Fibroblast of lung (primary cell): Measurements from ENCODE around the gene TTF2. TPM values are rescaled to one million over a fixed set of nuclear protein-coding genes. Genes with fewer than 3 reads are reported as not detected.
A peak's percentile ranks its signal among the peaks of the same experiment; 100 is the strongest.

ENCODE experiments used
- DNase-seq, 2 donors: peaks; one replicate each; pipeline versions ENCODE4 v3.0.0 to v3.0.0-alpha.2; 2010; ENCODE audit warnings: low read depth in 2 of 2
- H2AFZ ChIP-seq: 2 replicates; pipeline ENCODE4 v1.5.1; 2012; ENCODE audit warnings: low read length, control low read depth, inconsistent platforms
- H3K27ac ChIP-seq: 2 replicates; pipeline ENCODE4 v1.5.1; 2011; ENCODE audit warnings: low read length, control low read depth; ENCODE audit not compliant: insufficient read depth
- H3K27me3 ChIP-seq: 2 replicates; pipeline ENCODE4 v1.5.1; 2011; ENCODE audit warnings: mild to moderate bottlenecking, low read length; ENCODE audit not compliant: control insufficient read depth, insufficient read depth
- H3K36me3 ChIP-seq: 2 replicates; pipeline ENCODE4 v1.5.1; 2011; ENCODE audit warnings: low read length; ENCODE audit not compliant: control insufficient read depth, insufficient read depth
- H3K4me1 ChIP-seq: 2 replicates; pipeline ENCODE4 v1.5.1; 2011; ENCODE audit warnings: low read length; ENCODE audit not compliant: control insufficient read depth, insufficient read depth; ENCODE audit errors: extremely low read depth
- H3K4me2 ChIP-seq: 2 replicates; pipeline ENCODE4 v1.5.1; 2011; ENCODE audit warnings: low read length, control low read depth; ENCODE audit not compliant: insufficient read depth; ENCODE audit errors: extremely low read depth
- H3K4me3 ChIP-seq, 4 experiments: fragments of 200-600 bp in 1 of 4; sonication (generic) in 1 of 4; replicated peaks in 1 of 4; 2 replicates each; pipeline ENCODE4 v1.5.1; 2011 to 2016; ENCODE audit warnings: low read length in 4 of 4, low read depth in 3 of 4, mild to moderate bottlenecking in 3 of 4, control low read depth in 2 of 4, inconsistent platforms in 1 of 4, mixed read lengths in 1 of 4; ENCODE audit not compliant: insufficient read depth in 1 of 4; ENCODE audit errors: control extremely low read depth in 1 of 4
- H3K79me2 ChIP-seq: 2 replicates; pipeline ENCODE4 v1.5.1; 2012; ENCODE audit warnings: mild to moderate bottlenecking, low read length, inconsistent platforms; ENCODE audit not compliant: control insufficient read depth, insufficient read depth
- H3K9ac ChIP-seq: 2 replicates; pipeline ENCODE4 v1.5.1; 2011; ENCODE audit warnings: mild to moderate bottlenecking, low read length, control low read depth; ENCODE audit not compliant: insufficient read depth
- H3K9me3 ChIP-seq: 2 replicates; pipeline ENCODE4 v1.5.1; 2012; ENCODE audit warnings: low read depth, low read length; ENCODE audit not compliant: control insufficient read depth, insufficient read depth
- H4K20me1 ChIP-seq: 2 replicates; pipeline ENCODE4 v1.5.1; 2011; ENCODE audit warnings: low read length; ENCODE audit not compliant: control insufficient read depth, insufficient read depth; ENCODE audit errors: extremely low read depth
- CTCF ChIP-seq, 2 donors: IDR thresholded peaks in 1 of 2; conservative IDR thresholded peaks in 1 of 2; 1 replicate in 1 of 2; 2 replicates in 1 of 2; pipeline ENCODE4 v1.5.1; 2011 to 2012; ENCODE audit warnings: low read length in 2 of 2, control low read depth in 1 of 2, inconsistent platforms in 1 of 2, low read depth in 1 of 2, mild to moderate bottlenecking in 1 of 2
- EZH2 ChIP-seq: IDR thresholded peaks from 2 replicates; pipeline ENCODE4 v1.5.1; 2012; ENCODE audit warnings: low read length, control low read depth, mild to moderate bottlenecking; ENCODE audit errors: missing control alignments
- polyA plus RNA-seq, 2 donors: library from polyadenylated mRNA; depleted of rRNA in 1 of 2; stranded (reverse) in 1 of 2; unstranded in 1 of 2; fragments of >200 nt; gene quantifications; 2 replicates each; pipeline ENCODE4 v1.2.1, GENCODE V29; 2011 to 2012; ENCODE audit warnings: missing spikeins in 1 of 2
- total RNA-seq: library from RNA; depleted of rRNA; stranded (reverse); fragments of >200 nt; gene quantifications from 2 replicates; pipeline ENCODE4 v1.2.1, GENCODE V29; 2014

The TTF2 gene
- total and polyA plus RNA-seq, 2 donors (not counting 1 experiment from before 2014, with no cell fraction given) = 10.0 to 13.2 TPM

GRCh38 chr1:117049857-117050256 lies 10.3 kb upstream of the TTF2 start:
- H3K9ac ChIP-seq = no peak overlapping the region
- TF ChIP-seq CTCF (conservative IDR thresholded peaks at IDR 0.05 in 1 of 2, IDR thresholded peaks at IDR 0.05 in 1 of 2; ENCODE audit: low read depth in 1 of 2, low read length in 2 of 2) (no peak), EZH2 (no peak)
- H3K27me3 ChIP-seq = no peaks in the 10 kb centered on the region
- no peak overlapping the region for H3K4me3 ChIP-seq
- DNase-seq = no peak
- H4K20me1 ChIP-seq = no peaks in the 10 kb centered on the region
- H3K27ac ChIP-seq = no peak overlapping the region
- H3K79me2 ChIP-seq = no peaks in the 10 kb centered on the region
- no peaks in the 10 kb centered on the region for H3K9me3 ChIP-seq
- no peaks in the 10 kb centered on the region for H3K4me1 ChIP-seq
- no peak overlapping the region for H3K4me2 ChIP-seq
- no peaks in the 10 kb centered on the region for H3K36me3 ChIP-seq
- H2AFZ ChIP-seq = no peak overlapping the region

GRCh38 chr1:117051224-117052064 lies 8.7 kb upstream of the TTF2 start:
- H3K27ac ChIP-seq = no peak overlapping the region
- H3K36me3 ChIP-seq = no peaks in the 10 kb centered on the region
- TF ChIP-seq CTCF (conservative IDR thresholded peaks at IDR 0.05 in 1 of 2, IDR thresholded peaks at IDR 0.05 in 1 of 2; ENCODE audit: low read depth in 1 of 2, low read length in 2 of 2) (no peak), EZH2 (no peak)
- no peaks in the 10 kb centered on the region for H3K27me3 ChIP-seq
- H4K20me1 ChIP-seq = no peaks in the 10 kb centered on the region
- H3K9me3 ChIP-seq = no peaks in the 10 kb centered on the region
- H3K9ac ChIP-seq = no peak overlapping the region
- no peaks in the 10 kb centered on the region for H3K4me1 ChIP-seq
- peak overlapping the region; percentile 25 for H3K4me2 ChIP-seq
- H3K79me2 ChIP-seq = no peaks in the 10 kb centered on the region
- no peak overlapping the region for H3K4me3 ChIP-seq
- H2AFZ ChIP-seq = peak overlapping the region; percentile 35
- DNase-seq = no peak

- Histone ChIP-seq H3K9me3 (no peaks in the 10 kb centered on the region), H4K20me1 (no peaks in the 10 kb centered on the region), H3K79me2 (no peaks in the 10 kb centered on the region), H3K9ac (no peak overlapping the region), H3K36me3 (no peaks in the 10 kb centered on the region), H3K4me1 (no peaks in the 10 kb centered on the region), H2AFZ (no peak overlapping the region), H3K4me2 (no peak overlapping the region), H3K4me3 (no peak overlapping the region), H3K27ac (no peak overlapping the region), H3K27me3 (no peaks in the 10 kb centered on the region)
- DNase-seq = no peak
- TF ChIP-seq CTCF (conservative IDR thresholded peaks at IDR 0.05 in 1 of 2, IDR thresholded peaks at IDR 0.05 in 1 of 2; ENCODE audit: low read depth in 1 of 2, low read length in 2 of 2) = no peak
- no peak for TF ChIP-seq EZH2
These were observed 6.1 kb upstream of the TTF2 start for GRCh38 chr1:117054068-117054467.
